HepG2 (cell line): Measurements from ENCODE around the gene RAB11FIP5. TPM values are rescaled to one million over a fixed set of nuclear protein-coding genes. Genes with fewer than 3 reads are reported as not detected.

Experiments used
- ATAC-seq: fragments of 200-7000 bp; cut with Tn5 transposase; 3 replicates; pipeline ENCODE4 v1.9.1; 2020; ENCODE audit warnings: mild to moderate bottlenecking, moderate library complexity
- BruUV-seq: library from RNA; stranded (reverse); fragments of 400-500 nt; replicated peaks from 2 replicates; lab custom pipeline; 2021; lab: Mats Ljungman, UMichigan
- CTCF ChIA-PET: fragments of 300-600 bp; formaldehyde crosslinking; extraction: SDS; loops from one replicate; lab custom pipeline; 2021; ENCODE audit warnings: low total read pairs, inconsistent platforms, low intra/inter-chr PET ratio; lab: Yijun Ruan, JAX
- POLR2A ChIA-PET: fragments of 350-600 bp; sonication (Branson Sonifier 250); formaldehyde crosslinking; loops from one replicate; lab custom pipeline; 2020; ENCODE audit warnings: antibody characterized with exemption, inconsistent platforms; lab: Yijun Ruan, JAX
- DNase-seq: peaks from one replicate; pipeline ENCODE4 v3.0.0-alpha.2; 2015; ENCODE audit warnings: low spot score
- FAIRE-seq: peaks from 3 replicates; lab custom pipeline; 2011; peaks lifted over from hg19 to GRCh38; lab: Jason Lieb, UNC
- H2AFZ ChIP-seq: one replicate; pipeline ENCODE4 v1.6.1; 2011; ENCODE audit warnings: low read length, inconsistent platforms
- H3K27ac ChIP-seq: fragments of 300-600 bp; 3 replicates; pipeline ENCODE4 v1.8.0; 2011; ENCODE audit warnings: mixed run types, mild to moderate bottlenecking, mixed read lengths, low read length, inconsistent platforms; ENCODE audit not compliant: insufficient read depth; ENCODE audit errors: extremely low read length
- H3K27me3 ChIP-seq, 2 experiments: fragments of 200-600 bp in 1 of 2; 2 replicates in 1 of 2; 3 replicates in 1 of 2; pipeline versions ENCODE4 v1.6.0 to v1.8.0; 2011; ENCODE audit warnings: low read length in 2 of 2, mild to moderate bottlenecking in 2 of 2, moderate library complexity in 2 of 2, inconsistent platforms in 1 of 2; ENCODE audit not compliant: insufficient read depth in 2 of 2, control insufficient read depth in 1 of 2
- H3K36me3 ChIP-seq, 2 experiments: fragments of 200-600 bp in 1 of 2; replicated peaks in 1 of 2; 2 replicates in 1 of 2; 3 replicates in 1 of 2; pipeline versions ENCODE4 v1.5.1 to v1.8.0; 2011; ENCODE audit warnings: low read length in 2 of 2, inconsistent platforms in 1 of 2; ENCODE audit not compliant: insufficient read depth in 2 of 2, control insufficient read depth in 1 of 2
- H3K4me1 ChIP-seq: 2 replicates; pipeline ENCODE4 v1.5.1; 2012; ENCODE audit warnings: low read length, inconsistent platforms; ENCODE audit not compliant: insufficient read depth
- H3K4me2 ChIP-seq: 2 replicates; pipeline ENCODE4 v1.6.0; 2011; ENCODE audit warnings: low read depth, low read length, inconsistent platforms
- H3K4me3 ChIP-seq, 3 experiments: fragments of 200-600 bp in 1 of 3; sonication (generic), shearing (Covaris generic) in 1 of 3; replicated peaks in 1 of 3; 2 replicates each; pipeline ENCODE4 v1.5.1; 2011 to 2016; ENCODE audit warnings: low read length in 3 of 3, inconsistent platforms in 2 of 3, low read depth in 2 of 3, mild to moderate bottlenecking in 2 of 3, control low read depth in 1 of 3, mixed read lengths in 1 of 3; ENCODE audit not compliant: insufficient read depth in 1 of 3
- H3K79me2 ChIP-seq: one replicate; pipeline ENCODE4 v1.6.1; 2011; ENCODE audit warnings: low read length, inconsistent platforms; ENCODE audit not compliant: insufficient read depth
- H3K9ac ChIP-seq: 2 replicates; pipeline ENCODE4 v1.6.0; 2011; ENCODE audit warnings: mild to moderate bottlenecking, low read depth, low read length, inconsistent platforms; ENCODE audit not compliant: insufficient read depth
- H3K9me3 ChIP-seq: 2 replicates; pipeline ENCODE4 v1.5.1; 2012; ENCODE audit warnings: mild to moderate bottlenecking, low read length
- H4K20me1 ChIP-seq: 2 replicates; pipeline ENCODE4 v1.6.0; 2011; ENCODE audit warnings: inconsistent platforms, mild to moderate bottlenecking, low read length, moderate library complexity; ENCODE audit not compliant: insufficient read depth
- HDAC6 ChIP-seq: fragments of 200-600 bp; sonication (generic); IDR thresholded peaks from 2 replicates; pipeline ENCODE4 v1.7.0; 2017; ENCODE audit warnings: mild to moderate bottlenecking, antibody characterized with exemption, low read length, low read depth
- MAFK ChIP-seq, 2 experiments: IDR thresholded peaks in 1 of 2; conservative IDR thresholded peaks in 1 of 2; 2 replicates each; pipeline ENCODE4 v1.6.1; 2011; ENCODE audit warnings: improper control_type of control experiment in 2 of 2, low read length in 2 of 2
- ZBTB20 ChIP-seq: sonication (generic); formaldehyde crosslinking; IDR thresholded peaks from 2 replicates; pipeline ENCODE4 v1.8.1; 2023; ENCODE audit warnings: missing genetic modification reagents, low read depth, mild to moderate bottlenecking, borderline replicate concordance
- ZNF101 ChIP-seq: sonication (generic); formaldehyde crosslinking; IDR thresholded peaks from 2 replicates; pipeline ENCODE4 v1.4.0; 2020; ENCODE audit warnings: mild to moderate bottlenecking, low read depth, missing genetic modification reagents, borderline replicate concordance
- ZNF343 ChIP-seq: sonication (generic); formaldehyde crosslinking; IDR thresholded peaks from 2 replicates; pipeline ENCODE4 v1.4.0; 2020; ENCODE audit warnings: mild to moderate bottlenecking, missing genetic modification reagents
- ZNF432 ChIP-seq: sonication (generic); formaldehyde crosslinking; IDR thresholded peaks from 2 replicates; pipeline ENCODE4 v1.5.0; 2020; ENCODE audit warnings: missing genetic modification reagents, mild to moderate bottlenecking, borderline replicate concordance
- WGBS: methylation state at CpG from one replicate; pipeline ENCODE4 v1.1.6; 2017; ENCODE audit warnings: low lambda C conversion rate; 5-methylcytosine and 5-hydroxymethylcytosine counted together
- in situ Hi-C: cut with HindIII; loops from 2 replicates; pipeline ENCODE4 v1.10.0; 2017; ENCODE audit warnings: low pct_unique_long_range_greater_than_20kb; ENCODE audit not compliant: extremely low pct_ligation_motif_present
- intact Hi-C: fragments of 100-400 bp; cut with micrococcal nuclease; formaldehyde crosslinking; loops from one replicate; pipeline ENCODE4 v1.10.0; 2022; ENCODE audit not compliant: unreplicated experiment
- polyA plus RNA-seq, 8 experiments: library from polyadenylated mRNA; depleted of rRNA in 3 of 8; stranded (reverse) in 7 of 8; unstranded in 1 of 8; fragments of >200 nt; fragmentation: Illumina TruSeq in 4 of 8; extraction: Trizol in 4 of 8; gene quantifications; 2 replicates each; pipeline versions ENCODE4 v1.2.1 to v1.2.3, GENCODE V29; 2011 to 2016; ENCODE audit warnings: low read depth in 4 of 8, missing spikeins in 1 of 8, mixed read lengths in 1 of 8; ENCODE audit not compliant: insufficient read depth in 1 of 8
- total RNA-seq, 5 experiments: library from RNA; depleted of rRNA; stranded (reverse); fragments of >200 nt; fragmentation: Illumina TruSeq; extraction: Trizol; gene quantifications; 2 replicates each; pipeline ENCODE4 v1.2.3, GENCODE V29; 2016; ENCODE audit warnings: low read depth in 1 of 5

Gene RAB11FIP5
- total and polyA plus RNA-seq, 2 of the 13 experiments (the other 11 are each of a cell fraction or from before 2014, with no cell fraction given), result 9.4 to 22.9 TPM

- Histone ChIP-seq H3K27ac (no peak overlapping the region), H3K27me3 (no peaks in the 10 kb centered on the region), H3K9ac (no peak overlapping the region), H3K79me2 (peaks cover 41% of the 10 kb centered on the region), H3K4me3 (no peak overlapping the region), H2AFZ (no peak overlapping the region), H3K4me1 (peaks cover 22% of the 10 kb centered on the region), H3K36me3 (peaks cover 7 to 8% of the 10 kb centered on the region in 2 experiments; a peak in 4 of 5 replicates), H3K4me2 (no peak overlapping the region), H4K20me1 (peaks cover 33% of the 10 kb centered on the region; the same call in 1 of the 2 replicates), H3K9me3 (no peaks in the 10 kb centered on the region)
- BruUV-seq, result no TSS peak
- no peak for ATAC-seq
- in situ Hi-C loops (no loop called here), intact Hi-C loops (no loop called here)
- DNase-seq, result no peak
- TF ChIP-seq MAFK (conservative IDR thresholded peaks at IDR 0.05 in 1 of 2, IDR thresholded peaks at IDR 0.05 in 1 of 2; ENCODE audit: low read length in 2 of 2), result peak; percentile 33 to 54; a peak in 3 of 4 replicates
- no peak for TF ChIP-seq ZNF432 (CRISPR knock-in tag)
- TF ChIP-seq ZNF101 (CRISPR knock-in tag), result no peak
- WGBS, result 95% methylated on average over 2 of the region's 2 CpGs
- no peak for FAIRE-seq
- ChIA-PET POLR2A (no interaction called here), CTCF (no interaction called here)
Observed at GRCh38 chr2:73103018-73103542, 9.7 kb downstream of the RAB11FIP5 start.

GRCh38 chr2:73101626-73102256 lies 11.0 kb downstream of the RAB11FIP5 start:
- H3K4me3 ChIP-seq, result no peak overlapping the region
- 96% methylated on average over 12 of the region's 12 CpGs for WGBS
- no peak for ATAC-seq
- peaks cover 33% of the 10 kb centered on the region for H3K79me2 ChIP-seq
- DNase-seq, result no peak
- ChIA-PET POLR2A (no interaction called here), CTCF (no interaction called here)
- H3K27ac ChIP-seq, result no peak overlapping the region
- H3K9me3 ChIP-seq, result no peaks in the 10 kb centered on the region
- peaks cover 7 to 8% of the 10 kb centered on the region in 2 experiments; a peak in 3 of 5 replicates for H3K36me3 ChIP-seq
- no TSS peak for BruUV-seq
- no peak overlapping the region for H2AFZ ChIP-seq
- no peak overlapping the region for H3K9ac ChIP-seq
- intact Hi-C loops, result no loop called here
- in situ Hi-C loops, result no loop called here
- H3K4me1 ChIP-seq, result peaks cover 22% of the 10 kb centered on the region
- H3K4me2 ChIP-seq, result no peak overlapping the region
- FAIRE-seq, result no peak
- H4K20me1 ChIP-seq, result peaks cover 30% of the 10 kb centered on the region; the same call in 1 of the 2 replicates
- TF ChIP-seq ZNF343 (CRISPR knock-in tag), result no peak
- no peak for TF ChIP-seq HDAC6
- TF ChIP-seq ZBTB20 (CRISPR knock-in tag), result no peak
- H3K27me3 ChIP-seq, result no peaks in the 10 kb centered on the region
